A673 (cell line): ENCODE measurements around the gene SMC5.

Experiments used
- EZH2 ChIP-seq: fragments of 200-600 bp; sonication (generic); IDR thresholded peaks from 2 replicates; pipeline ENCODE4 v1.6.1; 2017; ENCODE audit warnings: borderline replicate concordance, low read depth, mild to moderate bottlenecking, mixed read lengths, antibody characterized with exemption, low read length; ENCODE audit not compliant: poor library complexity, severe bottlenecking
- TF ChIP-seq, protein P1 (sequence below): fragments of 300-800, 200-600 bp; sonication (generic); conservative IDR thresholded peaks from 2 replicates; pipeline ENCODE4 v1.5.1; 2017; ENCODE audit warnings: low read depth, mild to moderate bottlenecking, antibody characterized with exemption, low read length, moderate library complexity, mixed read lengths

DNA sequence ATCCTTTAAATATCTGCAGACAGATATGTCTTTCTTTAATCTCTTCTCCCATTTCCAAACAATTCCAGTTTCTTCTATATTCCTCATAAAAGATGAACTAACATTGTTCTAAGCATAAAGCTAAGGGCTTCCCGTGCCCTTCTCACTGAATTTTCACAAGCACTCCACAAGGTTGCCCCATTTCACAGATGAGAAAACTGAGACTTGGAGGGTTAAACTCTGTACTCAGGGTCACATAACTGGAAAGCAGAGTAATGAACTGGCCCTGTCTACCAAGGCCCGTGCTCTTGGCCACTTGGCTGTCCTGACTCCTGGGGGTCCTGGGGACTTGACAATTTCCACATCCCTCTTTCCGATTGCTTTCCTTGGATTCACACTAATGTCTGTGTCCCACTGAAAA lies 130.4 kb downstream of the SMC5 start:
- TF ChIP-seq, protein P1, sequence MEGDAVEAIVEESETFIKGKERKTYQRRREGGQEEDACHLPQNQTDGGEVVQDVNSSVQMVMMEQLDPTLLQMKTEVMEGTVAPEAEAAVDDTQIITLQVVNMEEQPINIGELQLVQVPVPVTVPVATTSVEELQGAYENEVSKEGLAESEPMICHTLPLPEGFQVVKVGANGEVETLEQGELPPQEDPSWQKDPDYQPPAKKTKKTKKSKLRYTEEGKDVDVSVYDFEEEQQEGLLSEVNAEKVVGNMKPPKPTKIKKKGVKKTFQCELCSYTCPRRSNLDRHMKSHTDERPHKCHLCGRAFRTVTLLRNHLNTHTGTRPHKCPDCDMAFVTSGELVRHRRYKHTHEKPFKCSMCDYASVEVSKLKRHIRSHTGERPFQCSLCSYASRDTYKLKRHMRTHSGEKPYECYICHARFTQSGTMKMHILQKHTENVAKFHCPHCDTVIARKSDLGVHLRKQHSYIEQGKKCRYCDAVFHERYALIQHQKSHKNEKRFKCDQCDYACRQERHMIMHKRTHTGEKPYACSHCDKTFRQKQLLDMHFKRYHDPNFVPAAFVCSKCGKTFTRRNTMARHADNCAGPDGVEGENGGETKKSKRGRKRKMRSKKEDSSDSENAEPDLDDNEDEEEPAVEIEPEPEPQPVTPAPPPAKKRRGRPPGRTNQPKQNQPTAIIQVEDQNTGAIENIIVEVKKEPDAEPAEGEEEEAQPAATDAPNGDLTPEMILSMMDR: no peak
- TF ChIP-seq EZH2: no peak
